ENCODE data around the gene ANTXR1. TPM values are rescaled to one million over a fixed set of nuclear protein-coding genes. Genes with fewer than 3 reads are reported as not detected.

Gene ANTXR1
- polyA plus RNA-seq, 1 donor (not counting 4 experiments of a cell fraction or from before 2014, with no cell fraction given), result 20.4 TPM

GRCh38 chr2:69065735-69066336, 52.9 kb downstream of the ANTXR1 start:
- H3K4me2 ChIP-seq (ENCODE audit: control insufficient read depth, extremely low read depth, insufficient read depth, low read depth, low read length), result no peak overlapping the region
- H2AFZ ChIP-seq (ENCODE audit: control insufficient read depth, low read length), result no peak overlapping the region
- no peak overlapping the region for H3K27ac ChIP-seq (ENCODE audit: control insufficient read depth, insufficient read depth, low read length)
- H3K9me3 ChIP-seq (ENCODE audit: control insufficient read depth, low read depth, low read length), result no peaks in the 10 kb centered on the region
- no peaks in the 10 kb centered on the region for H4K20me1 ChIP-seq (ENCODE audit: control insufficient read depth, extremely low read depth, insufficient read depth, low read length)
- H3K4me1 ChIP-seq (ENCODE audit: control insufficient read depth, extremely low read depth, insufficient read depth, low read length), result peaks cover 11% of the 10 kb centered on the region
- no peaks in the 10 kb centered on the region for H3K9me1 ChIP-seq (ENCODE audit: control insufficient read depth, extremely low read depth, insufficient read depth, low read length)
- H3K79me2 ChIP-seq (ENCODE audit: control insufficient read depth, insufficient read depth, low read length), result no peaks in the 10 kb centered on the region
- dilution Hi-C loops (cut with MboI; ENCODE audit: extremely low pct_ligation_motif_present, low sequenced_read_pairs), result no loop called here
- no peak overlapping the region for H3K4me3 ChIP-seq (ENCODE audit: control insufficient read depth in 2 of 3, extremely low read depth in 1 of 3, insufficient read depth in 2 of 3, low read depth in 1 of 3, low read length in 3 of 3)
- FAIRE-seq (peak; percentile 53), DNase-seq (ENCODE audit: low read depth, low spot score) (no peak)
- TF ChIP-seq CTCF (optimal IDR thresholded peaks at IDR 0.05 in 1 of 3, IDR thresholded peaks at IDR 0.05 in 1 of 3, conservative IDR thresholded peaks at IDR 0.05 in 1 of 3; ENCODE audit: extremely low read depth in 1 of 3, insufficient read depth in 2 of 3, low read length in 3 of 3) (no peak), EZH2 (IDR thresholded peaks at IDR 0.05; ENCODE audit: low read length) (no peak)
- H3K36me3 ChIP-seq (ENCODE audit: control insufficient read depth in 2 of 2, extremely low read depth in 1 of 2, insufficient read depth in 2 of 2, low read length in 2 of 2), result peaks cover 0 to 3% of the 10 kb centered on the region in 2 experiments
- H3K9ac ChIP-seq (ENCODE audit: control insufficient read depth, extremely low read depth, insufficient read depth, low read length), result no peak overlapping the region
- H3K27me3 ChIP-seq (ENCODE audit: control insufficient read depth, extremely low read depth, insufficient read depth, low read length), result no peaks in the 10 kb centered on the region

GRCh38 chr2:69067026-69067630, 54.1 kb downstream of the ANTXR1 start:
- H3K9me3 ChIP-seq (ENCODE audit: control insufficient read depth, low read depth, low read length), result no peaks in the 10 kb centered on the region
- H3K27me3 ChIP-seq (ENCODE audit: control insufficient read depth, extremely low read depth, insufficient read depth, low read length), result no peaks in the 10 kb centered on the region
- FAIRE-seq, result no peak
- H3K9me1 ChIP-seq (ENCODE audit: control insufficient read depth, extremely low read depth, insufficient read depth, low read length), result no peaks in the 10 kb centered on the region
- TF ChIP-seq CTCF (optimal IDR thresholded peaks at IDR 0.05 in 1 of 3, IDR thresholded peaks at IDR 0.05 in 1 of 3, conservative IDR thresholded peaks at IDR 0.05 in 1 of 3; ENCODE audit: extremely low read depth in 1 of 3, insufficient read depth in 2 of 3, low read length in 3 of 3) (no peak), EZH2 (IDR thresholded peaks at IDR 0.05; ENCODE audit: low read length) (no peak)
- DNase-seq (ENCODE audit: low read depth, low spot score), result no peak
- peaks cover 3 to 4% of the 10 kb centered on the region in 2 experiments for H3K36me3 ChIP-seq (ENCODE audit: control insufficient read depth in 2 of 2, extremely low read depth in 1 of 2, insufficient read depth in 2 of 2, low read length in 2 of 2)
- no peak overlapping the region for H2AFZ ChIP-seq (ENCODE audit: control insufficient read depth, low read length)
- no peak overlapping the region for H3K9ac ChIP-seq (ENCODE audit: control insufficient read depth, extremely low read depth, insufficient read depth, low read length)
- no peaks in the 10 kb centered on the region for H3K79me2 ChIP-seq (ENCODE audit: control insufficient read depth, insufficient read depth, low read length)
- no peak overlapping the region for H3K4me3 ChIP-seq (ENCODE audit: control insufficient read depth in 2 of 3, extremely low read depth in 1 of 3, insufficient read depth in 2 of 3, low read depth in 1 of 3, low read length in 3 of 3)
- peak overlapping the region; percentile 49 for H3K4me2 ChIP-seq (ENCODE audit: control insufficient read depth, extremely low read depth, insufficient read depth, low read depth, low read length)
- no peak overlapping the region for H3K27ac ChIP-seq (ENCODE audit: control insufficient read depth, insufficient read depth, low read length)
- H3K4me1 ChIP-seq (ENCODE audit: control insufficient read depth, extremely low read depth, insufficient read depth, low read length), result peaks cover 11% of the 10 kb centered on the region
- no peaks in the 10 kb centered on the region for H4K20me1 ChIP-seq (ENCODE audit: control insufficient read depth, extremely low read depth, insufficient read depth, low read length)
- dilution Hi-C loops (cut with MboI; ENCODE audit: extremely low pct_ligation_motif_present, low sequenced_read_pairs), result no loop called here

Measured in keratinocyte (primary cell).